ENCODE data around the gene CSNK1D. TPM values are rescaled to one million over a fixed set of nuclear protein-coding genes. Genes with fewer than 3 reads are reported as not detected.

Gene CSNK1D
- total RNA-seq, 1 donor from 2014 or later: 21.4 TPM

GRCh38 chr17:82317394-82318168, 44.1 kb upstream of the CSNK1D start, which contains the start of gene CD7:
Gene CD7, minus strand, starts transcription at chr17:82317608. Its CDS starts 113 bp downstream, at chr17:82317495.
- H3K27me3 ChIP-seq (ENCODE audit: control insufficient read depth in 3 of 3, insufficient read depth in 3 of 3, low read length in 3 of 3): peaks cover 27 to 38% (median 37%) of the 10 kb centered on the region in 3 donors
- no peak within 1 kb of the TSS for H3K27ac ChIP-seq (ENCODE audit: low read depth, low read length)
- no peak within 1 kb of the TSS for H3K9ac ChIP-seq (ENCODE audit: low read depth in 1 of 3, low read length in 3 of 3)
- no peaks in the 10 kb centered on the region for H3K36me3 ChIP-seq (ENCODE audit: control insufficient read depth in 3 of 3, insufficient read depth in 3 of 3, low read length in 3 of 3)
- no peak within 1 kb of the TSS for H3K4me3 ChIP-seq (ENCODE audit: low read length in 3 of 3)
- H3K4me1 ChIP-seq (ENCODE audit: control insufficient read depth in 3 of 3, insufficient read depth in 3 of 3, low read length in 3 of 3): peaks cover 2 to 5% (median 3%) of the 10 kb centered on the region in 3 donors
- H3K9me3 ChIP-seq (ENCODE audit: control insufficient read depth in 3 of 3, low read length in 3 of 3): no peaks in the 10 kb centered on the region

- Histone ChIP-seq H3K9me3 (ENCODE audit: control insufficient read depth in 3 of 3, low read length in 3 of 3) (no peaks in the 10 kb centered on the region), H3K9ac (ENCODE audit: low read depth in 1 of 3, low read length in 3 of 3) (no peak overlapping the region), H3K27ac (ENCODE audit: low read depth, low read length) (no peak overlapping the region), H3K36me3 (ENCODE audit: control insufficient read depth in 3 of 3, insufficient read depth in 3 of 3, low read length in 3 of 3) (no peaks in the 10 kb centered on the region), H3K4me1 (ENCODE audit: control insufficient read depth in 3 of 3, insufficient read depth in 3 of 3, low read length in 3 of 3) (peaks cover 2 to 5% (median 3%) of the 10 kb centered on the region in 3 donors), H3K4me3 (ENCODE audit: low read length in 3 of 3) (no peak overlapping the region), H3K27me3 (ENCODE audit: control insufficient read depth in 3 of 3, insufficient read depth in 3 of 3, low read length in 3 of 3) (peaks cover 24 to 38% (median 37%) of the 10 kb centered on the region in 3 donors)
Observed at GRCh38 chr17:82316651-82317393, 43.3 kb upstream of the CSNK1D start.

- no peaks in the 10 kb centered on the region for H3K9me3 ChIP-seq (ENCODE audit: control insufficient read depth in 3 of 3, low read length in 3 of 3)
- peaks cover 0 to 5% (median 0%) of the 10 kb centered on the region in 3 donors for H3K4me1 ChIP-seq (ENCODE audit: control insufficient read depth in 3 of 3, insufficient read depth in 3 of 3, low read length in 3 of 3)
- no peaks in the 10 kb centered on the region for H3K36me3 ChIP-seq (ENCODE audit: control insufficient read depth in 3 of 3, insufficient read depth in 3 of 3, low read length in 3 of 3)
- H3K9ac ChIP-seq (ENCODE audit: low read depth in 1 of 3, low read length in 3 of 3): no peak overlapping the region
- H3K27me3 ChIP-seq (ENCODE audit: control insufficient read depth in 3 of 3, insufficient read depth in 3 of 3, low read length in 3 of 3): peaks cover 22 to 41% (median 34%) of the 10 kb centered on the region in 3 donors
- no peak overlapping the region for H3K4me3 ChIP-seq (ENCODE audit: low read length in 3 of 3)
- H3K27ac ChIP-seq (ENCODE audit: low read depth, low read length): no peak overlapping the region
Observed at GRCh38 chr17:82315703-82316358, 42.3 kb upstream of the CSNK1D start.

GRCh38 chr17:82314727-82315605, 41.5 kb upstream of the CSNK1D start:
- Histone ChIP-seq H3K4me1 (ENCODE audit: control insufficient read depth in 3 of 3, insufficient read depth in 3 of 3, low read length in 3 of 3) (peaks cover 0 to 5% (median 0%) of the 10 kb centered on the region in 3 donors), H3K27me3 (ENCODE audit: control insufficient read depth in 3 of 3, insufficient read depth in 3 of 3, low read length in 3 of 3) (peaks cover 28 to 48% (median 39%) of the 10 kb centered on the region in 3 donors), H3K27ac (ENCODE audit: low read depth, low read length) (no peak overlapping the region), H3K4me3 (ENCODE audit: low read length in 3 of 3) (no peak overlapping the region), H3K9me3 (ENCODE audit: control insufficient read depth in 3 of 3, low read length in 3 of 3) (no peaks in the 10 kb centered on the region), H3K36me3 (ENCODE audit: control insufficient read depth in 3 of 3, insufficient read depth in 3 of 3, low read length in 3 of 3) (no peaks in the 10 kb centered on the region), H3K9ac (ENCODE audit: low read depth in 1 of 3, low read length in 3 of 3) (no peak overlapping the region)

- no peaks in the 10 kb centered on the region for H3K36me3 ChIP-seq (ENCODE audit: control insufficient read depth in 3 of 3, insufficient read depth in 3 of 3, low read length in 3 of 3)
- H3K4me3 ChIP-seq (ENCODE audit: low read length in 3 of 3): no peak overlapping the region
- no peak overlapping the region for H3K9ac ChIP-seq (ENCODE audit: low read depth in 1 of 3, low read length in 3 of 3)
- peaks cover 0 to 5% (median 0%) of the 10 kb centered on the region in 3 donors for H3K4me1 ChIP-seq (ENCODE audit: control insufficient read depth in 3 of 3, insufficient read depth in 3 of 3, low read length in 3 of 3)
- H3K27ac ChIP-seq (ENCODE audit: low read depth, low read length): no peak overlapping the region
- no peaks in the 10 kb centered on the region for H3K9me3 ChIP-seq (ENCODE audit: control insufficient read depth in 3 of 3, low read length in 3 of 3)
- peaks cover 31 to 48% (median 42%) of the 10 kb centered on the region in 3 donors for H3K27me3 ChIP-seq (ENCODE audit: control insufficient read depth in 3 of 3, insufficient read depth in 3 of 3, low read length in 3 of 3)
Observed at GRCh38 chr17:82314012-82314726, 40.7 kb upstream of the CSNK1D start.

GRCh38 chr17:82313195-82314011, 39.9 kb upstream of the CSNK1D start:
- no peak overlapping the region for H3K27ac ChIP-seq (ENCODE audit: low read depth, low read length)
- no peaks in the 10 kb centered on the region for H3K9me3 ChIP-seq (ENCODE audit: control insufficient read depth in 3 of 3, low read length in 3 of 3)
- H3K9ac ChIP-seq (ENCODE audit: low read depth in 1 of 3, low read length in 3 of 3): no peak overlapping the region
- no peak overlapping the region for H3K4me3 ChIP-seq (ENCODE audit: low read length in 3 of 3)
- H3K27me3 ChIP-seq (ENCODE audit: control insufficient read depth in 3 of 3, insufficient read depth in 3 of 3, low read length in 3 of 3): peaks cover 35 to 48% (median 42%) of the 10 kb centered on the region in 3 donors
- H3K36me3 ChIP-seq (ENCODE audit: control insufficient read depth in 3 of 3, insufficient read depth in 3 of 3, low read length in 3 of 3): no peaks in the 10 kb centered on the region
- peaks cover 0 to 5% (median 0%) of the 10 kb centered on the region in 3 donors for H3K4me1 ChIP-seq (ENCODE audit: control insufficient read depth in 3 of 3, insufficient read depth in 3 of 3, low read length in 3 of 3)

GRCh38 chr17:82311971-82312370, 38.5 kb upstream of the CSNK1D start:
- no peak overlapping the region for H3K9ac ChIP-seq (ENCODE audit: low read depth in 1 of 3, low read length in 3 of 3)
- H3K9me3 ChIP-seq (ENCODE audit: control insufficient read depth in 3 of 3, low read length in 3 of 3): no peaks in the 10 kb centered on the region
- H3K27me3 ChIP-seq (ENCODE audit: control insufficient read depth in 3 of 3, insufficient read depth in 3 of 3, low read length in 3 of 3): peaks cover 35 to 45% (median 42%) of the 10 kb centered on the region in 3 donors
- no peak overlapping the region for H3K27ac ChIP-seq (ENCODE audit: low read depth, low read length)
- H3K4me3 ChIP-seq (ENCODE audit: low read length in 3 of 3): no peak overlapping the region
- H3K36me3 ChIP-seq (ENCODE audit: control insufficient read depth in 3 of 3, insufficient read depth in 3 of 3, low read length in 3 of 3): no peaks in the 10 kb centered on the region
- H3K4me1 ChIP-seq (ENCODE audit: control insufficient read depth in 3 of 3, insufficient read depth in 3 of 3, low read length in 3 of 3): peaks cover 0 to 5% (median 0%) of the 10 kb centered on the region in 3 donors

GRCh38 chr17:82310877-82311276, 37.4 kb upstream of the CSNK1D start:
- H3K9ac ChIP-seq (ENCODE audit: low read depth in 1 of 3, low read length in 3 of 3): no peak overlapping the region
- no peaks in the 10 kb centered on the region for H3K36me3 ChIP-seq (ENCODE audit: control insufficient read depth in 3 of 3, insufficient read depth in 3 of 3, low read length in 3 of 3)
- H3K4me1 ChIP-seq (ENCODE audit: control insufficient read depth in 3 of 3, insufficient read depth in 3 of 3, low read length in 3 of 3): peaks cover 0 to 4% (median 0%) of the 10 kb centered on the region in 3 donors
- H3K4me3 ChIP-seq (ENCODE audit: low read length in 3 of 3): no peak overlapping the region
- no peaks in the 10 kb centered on the region for H3K9me3 ChIP-seq (ENCODE audit: control insufficient read depth in 3 of 3, low read length in 3 of 3)
- H3K27me3 ChIP-seq (ENCODE audit: control insufficient read depth in 3 of 3, insufficient read depth in 3 of 3, low read length in 3 of 3): peaks cover 33 to 37% (median 34%) of the 10 kb centered on the region in 3 donors
- no peak overlapping the region for H3K27ac ChIP-seq (ENCODE audit: low read depth, low read length)

All from skeletal muscle tissue (tissue), 4 donors.